HG02840 (cell line): Measurements from ENCODE around the gene COQ7.

Source experiments
- ATAC-seq: cut with Tn5 transposase; IDR thresholded peaks from one replicate; pipeline ENCODE4 v1.9.1; 2021; ENCODE audit warnings: mild to moderate bottlenecking, moderate library complexity, moderate number of reproducible peaks; ENCODE audit not compliant: unreplicated experiment, low FRiP score

Gene COQ7

DNA sequence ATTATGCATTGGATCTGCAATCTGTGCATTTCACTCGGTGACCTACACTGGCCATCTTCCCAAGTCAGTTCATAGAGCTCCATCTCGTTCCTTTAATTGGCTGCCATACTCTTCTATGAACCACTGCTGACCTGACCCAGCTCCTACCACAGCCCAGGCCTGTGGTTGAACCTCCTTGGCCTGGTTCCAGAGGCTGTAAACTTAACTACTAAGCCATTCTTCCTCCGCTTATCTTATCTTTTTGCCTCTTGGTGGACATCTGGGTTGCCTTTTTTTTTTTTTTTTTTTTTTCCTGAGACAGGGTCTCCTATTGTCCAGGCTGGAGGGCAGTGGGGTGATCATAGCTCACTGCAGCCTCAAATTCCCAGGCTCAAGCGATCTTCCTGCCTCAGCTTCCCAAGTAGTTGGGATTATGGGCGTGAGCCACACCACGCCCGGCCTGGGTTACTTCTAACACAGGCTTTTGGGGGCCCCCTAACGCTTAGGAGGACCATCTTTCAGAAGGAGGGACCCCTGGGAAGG, 18.3 kb downstream of the COQ7 start:
- no peak for ATAC-seq

DNA sequence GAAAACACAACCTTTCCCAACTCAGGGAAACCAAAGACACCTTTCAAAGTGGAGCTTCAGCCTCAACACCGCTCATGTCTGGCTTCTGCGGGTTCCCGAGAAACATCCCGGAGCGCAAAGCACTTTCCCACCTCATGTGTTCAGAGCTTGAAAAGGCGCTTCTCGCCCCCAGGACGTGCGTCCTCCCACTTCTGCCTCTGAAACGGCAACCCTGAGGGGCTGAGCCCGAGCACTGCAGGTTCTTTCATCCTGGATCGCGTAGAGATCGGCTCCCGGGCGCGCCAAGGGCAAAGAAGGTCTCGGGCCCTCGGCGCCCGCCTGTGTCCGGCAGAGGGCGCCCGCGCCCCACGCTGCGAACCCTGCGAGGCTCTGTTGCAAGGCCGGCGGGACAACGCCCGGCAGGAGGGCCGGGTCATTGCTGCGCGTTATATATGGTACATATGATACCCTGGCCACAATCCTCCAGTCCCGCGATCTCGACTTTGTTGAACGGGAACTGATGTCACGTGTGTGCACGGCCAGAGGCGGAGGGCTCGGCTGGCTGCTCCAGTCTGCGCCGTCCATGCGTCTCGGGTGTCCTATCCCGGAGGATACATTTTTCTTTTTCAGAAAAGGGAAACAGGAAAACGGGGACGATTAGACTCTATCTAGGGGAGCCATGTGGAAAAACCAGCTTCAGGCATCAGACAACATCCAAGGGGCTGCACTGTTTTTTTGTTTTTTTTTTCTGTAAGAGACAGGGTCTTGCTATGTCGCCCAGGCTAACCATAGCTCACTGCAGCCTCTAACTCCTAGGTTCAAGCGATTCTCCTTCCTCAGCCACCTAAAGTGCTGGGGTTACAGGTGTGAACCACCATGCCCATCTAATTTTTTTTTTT, 19.1 kb downstream of the COQ7 start:
- no peak for ATAC-seq

DNA sequence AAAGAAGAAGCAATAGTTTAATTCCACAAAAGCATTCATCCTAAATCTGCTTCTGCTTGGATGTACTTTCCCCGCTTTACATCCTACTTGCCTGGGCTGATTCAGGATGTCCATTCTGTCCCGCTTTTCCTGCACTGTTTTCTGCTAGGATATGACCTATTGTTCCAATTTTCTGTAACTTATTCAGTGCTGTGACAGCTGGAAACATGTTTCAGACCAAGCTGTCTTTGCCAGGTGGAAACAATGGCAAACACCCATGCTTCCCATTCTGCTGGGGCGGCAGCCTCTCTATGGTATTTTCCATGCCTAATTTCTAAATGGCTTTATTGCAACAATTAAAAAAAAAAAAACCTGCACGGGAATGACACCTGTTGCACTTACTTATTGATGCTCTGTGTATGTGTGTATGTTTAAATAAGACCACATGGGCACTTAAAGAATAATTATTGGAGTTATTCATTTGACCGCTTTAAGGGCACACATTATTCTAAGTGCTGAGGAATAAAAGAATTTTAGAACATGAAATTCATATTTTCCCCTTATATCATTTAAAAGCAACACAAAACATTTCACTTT, 21.0 kb downstream of the COQ7 start:
- no peak for ATAC-seq

DNA sequence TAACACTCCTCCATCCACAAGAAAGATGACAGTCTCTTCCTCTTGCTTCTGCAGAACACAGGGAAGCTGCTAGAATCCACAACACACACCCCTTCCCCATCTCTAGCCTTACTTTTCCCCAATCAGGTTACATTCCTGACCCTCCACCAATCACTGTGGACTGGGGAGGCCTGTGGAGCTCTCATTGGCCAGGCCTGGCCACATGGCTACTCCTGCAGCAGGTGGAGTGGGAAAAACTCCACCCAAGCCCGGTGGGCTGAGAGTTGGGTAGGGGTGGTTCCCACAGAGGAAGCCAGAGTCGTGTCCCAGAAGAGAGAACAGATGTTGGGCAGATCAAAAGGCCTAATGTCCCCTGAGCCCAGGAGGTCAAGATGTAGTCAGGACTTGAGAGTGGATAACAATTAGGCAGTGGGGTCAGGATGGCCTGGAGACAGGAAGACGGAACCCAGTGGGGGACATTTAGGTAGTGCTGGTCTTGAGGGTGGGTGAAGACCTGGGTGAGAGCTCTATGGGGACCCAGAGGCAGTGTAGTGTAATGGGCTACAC, 22.1 kb downstream of the COQ7 start:
- no peak for ATAC-seq

DNA sequence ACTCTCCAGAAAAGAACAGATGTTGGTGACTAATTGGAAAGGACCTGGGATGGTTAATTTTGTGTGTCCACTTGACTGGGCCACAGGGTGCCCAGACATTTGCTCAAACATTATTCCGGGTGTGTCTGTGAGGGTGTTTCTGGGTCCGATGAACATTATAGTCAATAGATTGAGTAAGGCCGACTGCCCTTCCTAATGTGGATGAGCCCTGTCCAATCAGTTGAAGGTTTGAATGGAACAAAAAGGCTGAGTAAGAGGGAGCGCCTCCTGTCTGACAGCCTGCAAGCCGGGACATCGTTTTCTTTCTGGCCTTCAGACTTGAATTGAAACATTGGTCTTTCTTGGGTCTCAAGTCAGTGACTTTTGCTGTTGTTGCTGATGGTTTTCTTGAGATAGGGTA, 23.5 kb downstream of the COQ7 start:
- ATAC-seq = no peak

DNA sequence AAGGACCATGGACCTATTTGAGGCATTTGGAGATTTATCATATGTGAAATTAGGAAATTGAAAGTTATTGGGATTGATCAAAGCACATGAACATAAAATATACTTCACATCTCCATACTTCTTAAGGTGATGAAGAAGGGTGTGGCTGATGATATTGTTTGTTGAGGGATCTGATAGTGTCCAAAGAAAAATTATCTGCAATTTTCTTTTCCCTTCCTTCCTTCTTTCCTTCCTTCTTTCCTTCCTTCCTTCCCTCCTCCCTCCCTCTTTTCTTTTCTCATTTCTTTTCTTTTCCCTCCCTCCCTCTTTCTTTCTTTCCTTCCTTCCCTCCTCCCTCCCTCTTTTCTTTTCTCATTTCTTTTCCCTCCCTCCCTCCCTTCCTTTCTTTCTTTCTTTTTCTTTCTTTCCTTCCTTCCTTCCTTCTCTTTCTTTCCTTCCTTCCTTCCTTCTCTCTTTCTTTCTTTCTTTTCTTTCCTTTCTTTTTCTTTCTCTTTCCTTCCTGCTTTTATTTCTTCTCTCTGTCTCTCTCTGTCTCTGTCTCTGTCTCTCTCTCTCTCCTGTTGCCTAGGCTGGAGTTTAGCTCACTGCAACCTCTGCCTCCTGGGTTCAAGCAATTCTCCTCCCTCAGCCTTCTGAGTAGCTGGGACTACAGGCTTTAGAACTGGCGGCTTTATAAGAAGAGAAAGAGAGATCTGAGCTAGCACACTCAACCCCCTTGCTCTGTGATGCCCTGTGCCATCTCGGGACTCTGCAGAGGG, 25.4 kb downstream of the COQ7 start:
- no peak for ATAC-seq

DNA sequence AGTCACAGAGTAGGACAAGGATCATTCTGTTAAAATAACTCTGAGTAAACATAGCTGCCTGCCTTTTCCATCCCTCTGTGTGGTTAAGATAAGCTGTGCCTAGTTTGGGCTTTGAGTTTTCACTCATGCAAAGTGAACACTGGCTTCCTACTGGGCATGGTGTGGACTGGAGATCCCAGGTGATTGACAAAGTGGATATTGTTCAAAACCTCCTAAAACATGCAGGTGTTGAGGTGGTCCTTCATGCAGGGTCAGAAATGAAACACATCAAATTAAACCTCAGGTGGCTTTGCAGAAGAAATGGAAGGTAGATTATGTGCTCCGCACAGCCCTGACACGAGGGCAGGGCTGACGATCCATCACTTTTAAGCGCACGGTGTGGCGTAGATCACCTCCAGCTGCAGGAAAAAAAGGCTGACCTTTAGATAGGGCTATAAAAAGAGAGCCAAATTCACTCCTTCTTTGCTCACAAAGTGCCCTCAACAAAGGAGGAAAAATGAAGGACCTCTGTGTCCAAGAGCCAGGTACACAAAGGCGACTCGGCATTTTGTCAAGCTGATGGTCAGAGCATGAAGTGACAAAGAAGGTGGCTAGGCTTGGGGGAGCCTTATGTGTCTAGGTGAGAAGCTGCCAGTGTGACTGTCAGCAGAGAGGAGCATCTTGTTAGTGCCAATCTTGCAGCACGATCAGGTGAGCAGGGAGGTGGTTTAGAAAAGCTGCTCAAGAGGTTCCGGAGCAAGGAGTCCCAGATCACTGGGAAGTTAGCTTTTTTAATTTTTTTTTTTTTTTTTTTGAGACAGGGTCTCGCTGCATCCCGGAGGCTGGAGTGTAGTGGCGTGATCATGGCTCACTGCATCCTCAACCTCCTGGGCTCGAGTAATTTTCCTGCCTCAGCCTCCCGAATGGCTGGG, 26.5 kb downstream of the COQ7 start:
- no peak for ATAC-seq

DNA sequence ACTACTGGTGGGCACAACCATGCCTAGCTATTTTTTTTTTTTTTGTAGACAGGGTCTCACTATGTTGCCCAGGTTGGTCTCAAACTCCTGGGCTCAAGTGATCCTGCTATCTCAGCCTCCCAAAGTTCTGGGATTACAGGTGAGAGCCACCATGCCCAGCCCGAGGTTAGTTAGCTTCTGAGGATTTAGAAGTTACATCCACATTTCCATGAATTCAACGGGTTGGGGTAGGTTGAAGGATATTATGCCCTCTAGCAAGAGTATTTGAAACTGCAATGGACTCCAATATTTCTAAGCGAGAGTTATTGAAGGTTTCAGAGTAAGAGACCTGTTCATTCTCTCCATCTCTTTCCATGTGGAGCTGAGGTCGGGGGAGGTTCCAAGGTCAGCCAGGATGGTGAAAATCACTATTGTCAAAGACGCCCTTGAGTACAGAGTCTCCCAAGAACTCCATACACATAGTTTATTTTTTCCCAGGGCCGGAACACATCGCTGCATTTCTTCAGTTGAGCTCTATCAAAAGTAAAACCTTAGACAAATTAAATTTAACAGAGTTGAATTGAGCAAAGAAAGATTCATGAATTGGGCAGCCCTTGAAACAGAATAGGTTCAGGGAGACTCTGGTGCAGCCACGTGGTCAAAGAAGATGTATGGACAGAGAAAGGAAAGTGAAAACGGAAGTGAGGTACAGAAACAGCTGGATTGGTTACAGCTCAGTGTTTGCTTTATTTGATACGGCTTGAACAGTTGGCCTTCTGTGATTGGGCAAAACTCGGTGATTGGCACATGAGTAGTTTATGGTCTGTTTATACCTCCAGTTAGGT, 27.3 kb downstream of the COQ7 start:
- no peak for ATAC-seq

DNA sequence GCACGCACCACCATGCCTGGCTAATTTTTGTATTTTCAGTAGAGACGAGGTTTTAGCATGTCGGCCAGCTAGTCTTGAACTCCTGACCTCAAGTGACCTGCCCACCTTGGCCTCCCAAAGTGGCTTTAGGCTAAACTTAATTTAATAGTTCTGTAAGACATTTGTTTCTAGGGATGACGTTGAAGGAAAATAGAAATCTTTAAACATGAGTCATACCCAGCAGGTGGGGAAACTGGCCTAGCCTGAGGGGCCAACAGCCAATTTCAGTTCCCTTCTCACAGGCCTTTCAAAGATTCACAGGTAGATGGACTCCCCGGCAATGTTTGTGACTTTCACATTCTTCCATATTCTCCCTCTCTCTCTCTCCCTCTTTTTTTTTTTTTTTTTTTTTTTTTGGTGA, 28.2 kb downstream of the COQ7 start:
- no peak for ATAC-seq

DNA sequence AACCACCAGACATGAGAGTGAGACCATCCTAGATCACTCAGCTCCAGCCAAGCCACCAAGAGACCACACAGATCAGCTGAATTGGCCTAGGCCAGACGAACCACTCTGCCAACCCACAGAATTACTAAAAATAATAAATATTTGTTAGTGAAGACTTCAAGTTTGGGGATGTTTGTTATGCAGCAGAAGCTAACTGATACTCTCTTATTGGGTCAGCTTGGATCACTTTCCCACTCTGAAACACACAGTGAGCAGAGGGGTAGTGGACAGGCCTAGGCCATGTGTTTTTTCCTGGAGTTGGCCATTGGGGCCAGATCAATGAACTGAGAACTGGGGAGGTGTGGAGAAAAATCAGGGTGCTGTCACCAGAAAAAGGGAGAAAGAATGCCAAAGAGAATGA, 30.8 kb downstream of the COQ7 start:
- no peak for ATAC-seq

DNA sequence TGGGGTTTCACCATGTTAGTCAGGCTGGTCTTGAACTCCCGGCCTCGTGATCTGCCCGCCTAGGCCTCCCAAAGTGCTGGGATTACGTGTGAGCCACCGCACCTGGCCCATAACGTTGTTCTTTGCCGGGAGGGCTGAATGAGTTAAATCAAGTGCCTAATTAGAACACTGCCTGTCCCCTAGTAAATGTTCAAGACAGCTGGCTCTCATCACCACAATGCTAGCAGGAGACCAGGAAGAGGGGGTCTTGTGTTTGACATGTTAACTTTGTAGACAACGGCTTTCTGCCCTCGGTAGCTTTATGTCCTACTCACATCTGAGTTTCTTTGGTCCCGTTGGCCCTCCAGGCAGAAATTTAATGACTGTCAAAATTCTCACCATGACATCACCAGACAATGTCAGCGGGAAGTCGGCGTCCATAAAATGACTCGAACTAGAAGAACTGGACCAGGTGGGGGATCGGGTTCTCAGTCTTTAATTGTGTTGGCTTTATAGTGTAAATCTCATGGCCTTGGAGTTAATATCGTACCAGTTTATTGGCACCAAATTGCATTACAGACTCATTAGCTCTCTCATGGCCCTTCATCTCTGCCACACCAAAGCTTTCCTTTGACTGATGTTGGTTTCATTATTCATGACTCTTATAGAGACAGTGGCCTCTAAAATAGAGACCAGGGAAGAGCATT, 34.9 kb downstream of the COQ7 start:
- ATAC-seq = no peak

DNA sequence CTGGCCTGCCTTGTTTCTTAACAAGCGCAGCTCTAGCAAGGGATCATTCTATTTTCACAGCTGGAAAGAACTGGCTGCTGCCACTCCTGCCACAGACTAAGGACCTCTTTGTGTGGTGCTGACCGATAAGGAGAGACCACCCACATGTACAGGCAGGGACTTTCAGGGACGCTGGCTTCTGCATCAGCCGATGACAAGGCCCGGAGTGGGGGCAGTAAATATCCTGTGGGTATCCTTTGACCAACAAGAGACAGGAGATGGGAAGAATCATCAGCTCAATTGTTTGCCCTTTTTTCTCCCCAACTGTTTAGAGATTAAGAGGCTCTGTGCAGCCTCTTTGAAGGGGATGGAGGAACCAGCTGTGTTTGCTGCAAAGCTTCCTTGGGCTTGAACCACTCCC, 37.2 kb downstream of the COQ7 start:
- no peak for ATAC-seq

DNA sequence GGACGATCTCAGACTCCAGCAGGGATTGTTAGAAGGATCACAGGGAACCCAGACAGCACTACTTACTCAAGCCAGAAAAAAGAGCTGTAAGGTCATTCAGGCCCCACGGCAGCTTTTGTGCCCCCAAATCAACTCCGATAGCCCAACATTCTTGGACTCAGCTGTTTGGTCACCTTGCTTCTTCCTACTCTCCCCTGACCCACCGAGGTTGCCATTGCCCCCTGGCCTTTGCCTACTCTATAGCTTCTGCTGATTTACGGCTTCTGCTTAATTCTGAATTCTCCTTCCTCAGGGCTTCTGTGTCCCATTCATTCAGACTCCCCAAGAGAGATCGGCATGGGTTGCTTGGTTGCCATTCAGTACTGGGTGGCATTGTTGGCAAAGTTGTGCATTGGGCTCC, 37.7 kb downstream of the COQ7 start:
- ATAC-seq = no peak

DNA sequence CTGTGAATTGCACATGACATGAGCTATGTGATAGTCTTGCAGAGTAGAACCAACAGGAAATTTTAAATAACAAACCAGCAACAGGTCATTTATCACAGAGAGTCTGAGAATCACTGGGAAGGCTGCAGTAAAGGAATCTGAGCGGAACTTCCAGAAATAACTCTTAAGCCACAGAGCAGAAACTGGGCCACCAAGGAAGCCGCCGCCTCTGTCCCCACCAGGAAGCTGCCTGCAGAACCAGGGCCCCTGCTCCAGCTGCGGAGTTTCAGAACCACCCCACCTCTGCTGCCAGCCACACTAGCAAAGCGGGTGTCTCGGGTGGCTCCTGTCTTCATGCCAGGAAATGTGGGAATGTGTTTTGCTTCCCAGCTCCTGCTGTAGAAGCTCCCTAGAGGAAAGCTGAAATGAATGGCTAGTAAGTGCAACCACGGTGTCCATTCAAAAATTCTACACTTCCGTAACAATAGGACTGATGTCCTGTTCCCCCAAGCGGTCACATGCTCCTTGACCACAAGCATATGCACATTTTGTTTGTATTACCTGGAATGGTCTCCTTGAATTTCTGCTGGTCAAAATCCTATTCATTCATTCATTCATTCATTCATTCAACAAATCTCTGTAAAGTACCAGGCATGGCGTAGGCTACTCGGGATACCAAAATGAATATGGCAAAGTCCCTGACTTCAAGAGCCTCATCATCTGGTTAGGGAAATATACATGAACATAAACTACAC, 38.6 kb downstream of the COQ7 start:
- no peak for ATAC-seq

DNA sequence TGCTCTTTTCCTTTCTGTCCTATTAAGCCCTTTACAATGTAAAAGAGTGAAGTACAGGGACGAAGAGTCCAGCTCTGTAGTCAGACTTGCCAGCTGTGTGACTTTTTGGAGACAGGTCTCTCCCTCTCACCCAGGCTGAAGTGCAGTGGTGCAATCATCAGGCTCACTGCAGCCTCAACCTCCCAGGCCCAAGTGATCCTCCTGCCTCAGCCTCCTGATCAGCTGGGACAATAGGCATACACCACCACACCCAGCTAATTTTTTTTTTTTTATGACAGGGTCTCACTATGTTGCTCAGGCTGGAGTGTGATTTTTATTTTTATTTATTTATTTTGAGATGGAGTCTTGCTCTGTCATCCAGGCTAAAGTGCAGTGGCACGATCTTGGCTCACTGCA, 39.2 kb downstream of the COQ7 start:
- no peak for ATAC-seq

DNA sequence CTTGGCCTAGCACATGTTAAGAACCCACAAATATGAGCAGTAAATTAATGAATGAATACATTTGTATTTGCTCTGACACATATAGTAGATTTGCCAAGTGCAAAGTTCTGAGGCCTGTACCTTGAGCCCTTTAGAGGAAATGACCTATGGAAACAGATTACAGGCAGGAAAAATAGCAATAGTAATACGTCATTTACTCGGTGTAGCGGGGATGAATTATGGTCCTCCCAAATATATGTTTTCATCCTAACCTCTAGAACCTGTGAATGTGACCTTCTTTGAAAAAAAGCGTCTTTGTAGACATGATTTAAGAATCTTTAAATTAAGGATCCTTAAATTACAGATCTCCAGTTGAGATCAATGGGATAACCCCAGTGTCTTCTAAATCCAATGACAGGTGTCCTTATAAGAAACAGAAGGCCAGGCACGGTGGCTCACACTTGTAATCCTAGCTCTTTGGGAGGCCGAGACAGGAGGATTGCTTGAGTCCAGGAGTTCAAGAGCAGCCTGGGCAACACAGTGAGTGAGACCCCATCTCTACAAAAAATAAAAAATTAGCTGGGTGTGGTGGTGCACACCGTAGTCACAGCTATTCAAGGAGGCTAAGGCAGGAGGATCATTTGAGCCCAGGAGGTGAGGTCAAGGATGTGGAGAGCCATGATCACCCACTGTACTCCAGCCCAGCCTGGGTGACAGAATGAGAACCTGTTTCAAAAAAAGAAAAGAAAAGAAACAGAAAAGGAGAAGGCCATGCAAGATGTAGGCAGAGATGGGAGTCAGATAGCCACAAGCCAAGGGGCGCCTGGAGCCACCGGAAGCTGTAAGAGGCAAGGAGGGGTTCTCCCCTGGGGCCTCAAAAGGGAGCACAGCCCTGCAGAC, 41.2 kb downstream of the COQ7 start:
- ATAC-seq = no peak

DNA sequence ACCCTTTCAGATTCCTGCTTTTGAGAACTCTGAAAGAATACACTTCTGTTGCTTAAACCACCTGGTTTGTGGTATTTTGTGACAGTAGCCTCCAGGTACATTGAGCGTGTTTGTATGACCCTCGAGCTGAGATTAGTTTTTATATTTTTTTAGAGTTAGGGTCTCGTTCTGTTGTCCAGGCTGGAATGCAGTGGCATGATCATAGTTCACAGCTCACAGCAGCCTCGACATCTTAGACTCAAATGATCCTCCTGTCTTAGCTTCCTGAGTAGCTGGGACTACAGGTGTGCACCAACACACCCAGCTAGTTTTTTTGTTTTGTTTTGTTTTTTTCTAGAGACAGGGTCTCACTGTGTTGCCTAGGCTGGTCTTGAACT, 41.9 kb downstream of the COQ7 start:
- ATAC-seq = no peak
